ENCODE data around the gene NRG3.

The NRG3 gene

GRCh38 chr10:82394987-82395386, 520.0 kb downstream of the NRG3 start:
- no peak for DNase-seq (ENCODE audit: low spot score)
- Histone ChIP-seq H3K27ac (no peak overlapping the region), H3K4me3 (no peak overlapping the region)
- TF ChIP-seq, protein P1, sequence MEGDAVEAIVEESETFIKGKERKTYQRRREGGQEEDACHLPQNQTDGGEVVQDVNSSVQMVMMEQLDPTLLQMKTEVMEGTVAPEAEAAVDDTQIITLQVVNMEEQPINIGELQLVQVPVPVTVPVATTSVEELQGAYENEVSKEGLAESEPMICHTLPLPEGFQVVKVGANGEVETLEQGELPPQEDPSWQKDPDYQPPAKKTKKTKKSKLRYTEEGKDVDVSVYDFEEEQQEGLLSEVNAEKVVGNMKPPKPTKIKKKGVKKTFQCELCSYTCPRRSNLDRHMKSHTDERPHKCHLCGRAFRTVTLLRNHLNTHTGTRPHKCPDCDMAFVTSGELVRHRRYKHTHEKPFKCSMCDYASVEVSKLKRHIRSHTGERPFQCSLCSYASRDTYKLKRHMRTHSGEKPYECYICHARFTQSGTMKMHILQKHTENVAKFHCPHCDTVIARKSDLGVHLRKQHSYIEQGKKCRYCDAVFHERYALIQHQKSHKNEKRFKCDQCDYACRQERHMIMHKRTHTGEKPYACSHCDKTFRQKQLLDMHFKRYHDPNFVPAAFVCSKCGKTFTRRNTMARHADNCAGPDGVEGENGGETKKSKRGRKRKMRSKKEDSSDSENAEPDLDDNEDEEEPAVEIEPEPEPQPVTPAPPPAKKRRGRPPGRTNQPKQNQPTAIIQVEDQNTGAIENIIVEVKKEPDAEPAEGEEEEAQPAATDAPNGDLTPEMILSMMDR (IDR thresholded peaks at IDR 0.05) = no peak

DNA sequence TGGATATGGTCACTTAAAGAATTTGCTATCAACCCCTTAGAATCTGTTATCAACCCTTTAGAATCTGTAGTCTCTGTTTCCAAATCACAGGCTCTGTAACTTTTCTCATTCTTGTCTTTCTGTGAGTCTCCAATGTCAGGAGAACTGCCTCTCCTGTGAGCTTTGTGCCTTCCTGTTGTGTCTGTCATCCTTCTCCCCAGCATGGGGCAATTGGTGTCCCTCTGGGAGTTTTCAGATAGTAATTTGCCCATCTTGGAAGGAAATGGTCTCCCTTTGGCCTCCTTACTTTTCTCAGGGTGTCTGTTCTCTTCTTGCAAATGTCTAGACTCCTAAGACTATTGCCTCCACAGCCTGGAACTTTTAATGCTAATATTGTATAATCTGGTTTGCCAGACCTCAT, 521.9 kb downstream of the NRG3 start:
- TF ChIP-seq, protein P1 (IDR thresholded peaks at IDR 0.05) = no peak
- H3K27ac ChIP-seq = no peak overlapping the region
- no peak overlapping the region for H3K4me3 ChIP-seq
- no peak for DNase-seq (ENCODE audit: low spot score)

GRCh38 chr10:82397854-82398253, 522.9 kb downstream of the NRG3 start:
- TF ChIP-seq, protein P1 (IDR thresholded peaks at IDR 0.05) = no peak
- H3K27ac ChIP-seq = no peak overlapping the region
- no peak for DNase-seq (ENCODE audit: low spot score)
- H3K4me3 ChIP-seq = no peak overlapping the region

- no peak overlapping the region for H3K27ac ChIP-seq
- DNase-seq (ENCODE audit: low spot score) = no peak
- H3K4me3 ChIP-seq = no peak overlapping the region
- TF ChIP-seq, protein P1 (IDR thresholded peaks at IDR 0.05) = no peak
Measured at GRCh38 chr10:82399850-82400249, 524.9 kb downstream of the NRG3 start.

DNA sequence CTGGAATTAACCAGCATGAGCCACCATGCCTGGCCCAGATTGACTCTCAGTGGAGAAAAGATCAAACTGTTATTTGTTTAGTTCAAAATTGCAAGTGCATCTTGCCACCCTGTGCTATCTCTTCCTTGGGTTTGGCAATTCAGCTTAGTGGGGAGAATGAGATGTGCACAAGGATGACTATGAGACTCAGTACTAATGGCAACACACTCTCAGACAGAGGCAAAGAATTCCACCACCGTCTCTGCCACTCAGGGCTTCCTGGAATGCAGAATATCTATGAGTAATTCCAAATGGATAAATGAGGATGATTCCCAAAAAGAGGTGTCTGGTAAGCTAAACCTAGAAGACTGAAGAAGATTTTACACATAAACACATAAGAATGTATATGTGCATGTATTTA, 525.8 kb downstream of the NRG3 start:
- Histone ChIP-seq H3K4me3 (no peak overlapping the region), H3K27ac (no peak overlapping the region)
- TF ChIP-seq, protein P1 (IDR thresholded peaks at IDR 0.05) = no peak
- DNase-seq (ENCODE audit: low spot score) = no peak

GRCh38 chr10:82402906-82403401, 528.0 kb downstream of the NRG3 start:
- TF ChIP-seq, protein P1 (IDR thresholded peaks at IDR 0.05) = no peak
- DNase-seq (ENCODE audit: low spot score) = no peak
- Histone ChIP-seq H3K4me3 (no peak overlapping the region), H3K27ac (no peak overlapping the region)

DNA sequence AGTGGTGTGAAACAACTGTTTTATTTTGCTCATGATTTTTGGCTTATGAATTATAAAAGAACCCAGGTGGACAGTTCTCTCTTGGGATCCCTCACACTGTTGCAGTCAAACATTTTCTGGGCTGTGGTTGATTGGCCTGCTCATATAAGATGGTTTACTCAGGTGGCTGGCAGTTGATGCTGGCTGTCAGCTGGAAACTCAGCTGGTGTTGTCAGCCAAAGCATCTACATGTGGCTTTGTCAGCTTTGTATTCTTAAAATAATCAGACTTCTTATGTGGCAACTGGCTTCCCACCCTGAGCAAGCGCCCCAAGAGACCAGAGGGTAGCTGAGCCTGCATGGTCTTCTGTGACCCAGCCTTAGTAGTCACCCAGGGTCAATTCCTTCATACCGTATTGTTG, 534.7 kb downstream of the NRG3 start:
- DNase-seq (ENCODE audit: low spot score) = no peak
- TF ChIP-seq, protein P1 (IDR thresholded peaks at IDR 0.05) = no peak
- Histone ChIP-seq H3K4me3 (no peak overlapping the region), H3K27ac (no peak overlapping the region)
